Left kidney (tissue), 8 donors: ENCODE measurements around the gene LMO4. TPM values are rescaled to one million over a fixed set of nuclear protein-coding genes. Genes with fewer than 3 reads are reported as not detected.
A peak's percentile ranks its signal among the peaks of the same experiment; 100 is the strongest.

ENCODE experiments used
- DNase-seq: peaks from one replicate; pipeline ENCODE4 v3.0.0-alpha.2; 2013
- long read RNA-seq, 8 donors: transcript quantifications; one replicate each; lab custom pipeline, GENCODE V29; 2026
- polyA plus RNA-seq: library from polyadenylated mRNA; unstranded; fragments of 120-200 nt; gene quantifications from one replicate; pipeline ENCODE4 v1.2.1, GENCODE V29; 2013; ENCODE audit not compliant: insufficient read length

LMO4 gene
- polyA plus RNA-seq = 116 TPM
- long read RNA-seq, donor 1, full-length matches to known transcripts = 59 of 67 reads
- long read RNA-seq, donor 1, partial matches to known transcripts = 8 of 67 reads
- long read RNA-seq, donor 1, other reads (novel, unspliced or antisense) = 0 of 67 reads
- long read RNA-seq, donor 2, full-length matches to known transcripts = 66 of 66 reads
- long read RNA-seq, donor 2, partial matches to known transcripts = 0 of 66 reads
- long read RNA-seq, donor 2, other reads (novel, unspliced or antisense) = 0 of 66 reads
- long read RNA-seq, donor 3, full-length matches to known transcripts = 44 of 44 reads
- long read RNA-seq, donor 3, partial matches to known transcripts = 0 of 44 reads
- long read RNA-seq, donor 3, other reads (novel, unspliced or antisense) = 0 of 44 reads
- long read RNA-seq, donor 4, full-length matches to known transcripts = 4 of 4 reads
- long read RNA-seq, donor 4, partial matches to known transcripts = 0 of 4 reads
- long read RNA-seq, donor 4, other reads (novel, unspliced or antisense) = 0 of 4 reads
- long read RNA-seq, donor 5, full-length matches to known transcripts = 95 of 95 reads
- long read RNA-seq, donor 5, partial matches to known transcripts = 0 of 95 reads
- long read RNA-seq, donor 5, other reads (novel, unspliced or antisense) = 0 of 95 reads
- long read RNA-seq, donor 6, full-length matches to known transcripts = 60 of 60 reads
- long read RNA-seq, donor 6, partial matches to known transcripts = 0 of 60 reads
- long read RNA-seq, donor 6, other reads (novel, unspliced or antisense) = 0 of 60 reads
- long read RNA-seq, donor 7, full-length matches to known transcripts = 96 of 474 reads
- long read RNA-seq, donor 7, partial matches to known transcripts = 378 of 474 reads
- long read RNA-seq, donor 7, other reads (novel, unspliced or antisense) = 0 of 474 reads
- long read RNA-seq, donor 8, full-length matches to known transcripts = 38 of 38 reads
- long read RNA-seq, donor 8, partial matches to known transcripts = 0 of 38 reads
- long read RNA-seq, donor 8, other reads (novel, unspliced or antisense) = 0 of 38 reads

- peak; percentile 97 for DNase-seq
These were observed at the start of gene LMO4 for GRCh38 chr1:87328272-87329050. Gene LMO4 (plus strand): TSS chr1:87328880. CDS start chr1:87332016, 3,136 bp downstream.

DNA sequence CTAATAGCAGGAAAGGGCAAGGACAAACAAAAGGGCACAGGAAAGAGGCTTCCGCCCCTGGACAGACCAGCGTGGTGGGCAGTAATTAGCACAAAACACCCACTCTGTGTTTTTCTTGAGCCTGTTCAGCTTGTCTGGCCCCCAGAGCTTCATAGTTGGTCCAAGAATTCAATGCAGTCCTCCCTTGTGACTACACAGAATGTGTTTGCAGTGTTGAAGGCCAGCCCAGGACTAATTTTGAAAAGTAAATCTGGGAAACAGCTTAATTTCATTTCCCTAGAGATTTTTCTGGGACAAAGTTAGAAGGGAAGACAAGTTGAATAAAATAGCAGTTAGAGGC is 49.2 kb upstream of the LMO4 start:
- DNase-seq = no peak

GRCh38 chr1:87279966-87280535 is 48.6 kb upstream of the LMO4 start:
- DNase-seq = no peak

GRCh38 chr1:87284456-87285240 is 44.0 kb upstream of the LMO4 start:
- DNase-seq = no peak

DNA sequence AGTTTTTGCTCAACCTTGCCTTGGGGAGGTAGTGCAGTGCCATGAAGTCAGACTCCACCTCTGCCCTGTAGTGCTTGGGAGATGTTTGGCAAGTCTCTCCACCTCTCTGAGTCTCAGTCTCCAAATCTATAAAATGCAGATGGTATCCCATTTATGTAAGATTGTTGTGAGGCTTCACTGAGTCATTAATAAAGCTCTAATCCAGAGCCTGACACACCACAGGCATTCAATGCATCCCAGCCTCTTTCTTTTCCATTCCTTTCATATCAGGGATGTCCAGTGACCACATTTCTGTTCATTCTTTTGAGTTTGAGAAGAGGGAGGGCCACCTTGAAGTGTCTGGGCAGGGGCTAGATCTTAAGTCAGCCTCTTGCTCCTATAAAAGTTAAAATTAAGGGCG is 37.6 kb upstream of the LMO4 start:
- DNase-seq = no peak

DNA sequence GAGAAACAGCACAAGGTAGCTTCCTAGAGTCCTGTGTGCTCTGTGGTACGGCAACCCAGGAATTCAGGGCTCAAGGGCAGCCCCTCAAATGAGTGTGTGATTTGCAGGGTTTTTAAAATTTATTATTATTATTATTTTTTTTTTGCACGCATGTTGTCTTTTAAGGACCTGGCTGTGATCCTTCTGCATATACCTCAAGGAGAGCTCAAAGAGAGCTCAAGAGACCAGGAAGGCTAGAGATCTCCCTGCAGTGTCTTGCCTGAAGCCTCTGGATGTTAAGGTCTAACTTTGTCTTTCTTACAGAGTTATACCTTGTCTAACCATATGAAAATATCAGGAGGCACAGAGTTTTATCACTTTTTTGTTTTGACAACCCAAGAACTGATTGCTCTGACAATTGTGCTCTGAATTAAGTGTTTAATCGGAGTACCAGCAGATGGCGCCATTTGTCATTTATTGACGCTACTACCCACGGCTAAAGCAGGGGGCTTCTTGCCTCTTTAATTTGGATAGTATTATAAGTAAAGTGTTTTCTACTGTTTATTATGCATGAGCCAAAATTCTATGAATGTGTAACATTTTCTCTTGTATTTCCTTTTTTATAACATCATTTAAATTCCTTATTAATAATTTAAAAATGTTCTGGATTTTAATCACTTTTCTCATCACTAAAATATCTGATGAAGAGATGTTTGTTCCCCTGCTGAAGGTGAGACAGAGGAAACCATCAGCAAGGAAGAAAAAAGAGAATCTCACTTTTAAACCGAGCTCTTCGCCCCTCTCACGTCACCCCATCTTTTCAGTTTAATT is 35.8 kb upstream of the LMO4 start:
- DNase-seq = peak; percentile 79

DNA sequence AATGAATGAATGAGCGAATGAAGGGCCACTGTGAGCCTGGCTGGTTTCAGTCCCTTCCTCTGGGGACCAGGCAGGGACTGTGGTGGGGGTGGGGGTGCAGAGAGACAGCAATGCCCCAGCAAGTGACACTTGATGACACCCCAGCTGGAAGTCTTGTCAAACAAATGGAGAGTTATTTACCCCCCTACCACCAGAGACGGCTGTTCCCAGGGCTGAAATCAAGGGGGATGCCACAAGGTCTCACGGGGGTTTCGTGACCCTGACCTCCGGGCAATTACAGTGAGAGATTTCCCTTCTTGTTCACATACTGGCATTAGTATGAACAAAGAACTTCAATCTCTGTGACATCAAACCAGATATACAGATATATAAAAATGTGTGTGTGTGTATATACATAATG is 34.0 kb upstream of the LMO4 start:
- DNase-seq = no peak

- no peak for DNase-seq
These were observed 33.1 kb upstream of the LMO4 start for GRCh38 chr1:87295445-87296110.

DNA sequence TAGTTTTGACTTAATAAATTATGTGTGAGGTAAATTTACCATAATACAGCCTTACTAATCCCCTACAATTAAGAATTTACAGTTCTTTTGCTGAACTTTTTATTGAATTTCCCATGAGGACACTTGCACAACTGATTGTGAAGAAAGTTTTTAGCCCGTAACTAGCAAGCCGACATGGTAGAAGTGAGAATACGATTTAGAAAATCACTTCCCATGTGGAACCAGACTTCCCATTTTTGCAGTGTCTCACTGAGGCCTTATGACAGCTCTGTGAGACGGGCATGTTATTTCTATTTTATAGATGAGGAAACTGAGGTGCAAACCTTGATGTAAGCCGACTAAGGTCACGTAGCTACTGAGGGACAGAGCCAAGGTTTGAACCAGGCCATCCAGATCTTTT is 32.5 kb upstream of the LMO4 start:
- DNase-seq = no peak

- no peak for DNase-seq
These were observed 29.0 kb upstream of the LMO4 start for GRCh38 chr1:87299661-87300060.

DNA sequence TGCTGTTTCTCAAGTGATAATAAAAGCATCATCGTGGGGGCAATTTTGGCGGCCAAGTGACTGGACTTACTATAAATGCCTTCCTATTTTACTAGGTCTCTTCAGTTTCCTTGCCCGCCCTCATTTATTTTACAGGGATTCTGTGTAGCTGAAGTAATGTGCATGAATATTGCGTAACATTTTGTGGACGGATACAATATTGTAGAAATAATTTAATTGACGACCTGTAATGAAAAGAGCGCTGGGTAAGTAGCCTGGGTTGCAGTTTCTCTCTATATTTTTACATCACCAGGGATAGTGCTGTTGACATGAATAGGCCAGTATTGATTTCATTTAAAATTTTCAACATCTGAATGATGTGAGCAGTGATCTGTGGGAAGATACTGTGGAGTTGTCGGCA is 28.1 kb upstream of the LMO4 start:
- DNase-seq = no peak

DNA sequence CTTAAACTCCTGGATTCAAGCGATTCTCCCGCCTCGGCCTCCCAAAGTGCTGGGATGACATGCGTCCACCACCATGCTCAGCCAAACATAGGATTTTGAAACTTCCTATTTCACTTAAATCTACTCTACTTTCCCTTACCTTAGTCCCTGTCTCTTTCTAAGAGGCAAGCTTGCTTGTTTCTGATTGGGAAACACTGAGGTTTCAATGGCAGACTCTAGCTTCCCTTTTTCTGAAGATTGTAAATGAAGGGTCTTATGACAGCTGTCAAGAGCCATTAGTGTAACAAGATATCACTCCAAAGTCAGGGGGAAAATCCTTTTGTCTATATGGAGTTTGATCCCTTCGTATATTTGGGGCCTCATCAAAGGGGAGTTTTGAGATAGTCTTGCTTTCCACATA is 23.5 kb upstream of the LMO4 start:
- no peak for DNase-seq

DNA sequence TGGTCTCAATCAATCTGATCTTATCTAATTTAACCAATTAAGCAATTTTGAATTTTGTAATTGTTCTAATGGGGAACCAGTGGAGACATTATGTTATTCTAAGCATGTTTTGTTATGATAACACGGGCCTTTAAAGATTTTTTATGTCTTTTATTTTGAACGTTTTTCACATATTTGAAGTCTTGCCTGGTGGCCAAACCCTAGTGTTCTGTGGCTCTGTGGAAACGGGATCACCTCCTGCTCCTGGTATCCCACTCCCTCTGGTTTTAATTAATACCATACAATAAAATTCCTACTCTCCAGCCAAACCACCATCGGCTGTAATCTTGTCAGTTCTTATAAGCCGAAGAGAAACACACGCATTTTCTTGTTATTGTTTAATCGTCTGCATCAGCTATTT is 22.9 kb upstream of the LMO4 start:
- no peak for DNase-seq

GRCh38 chr1:87307306-87307705 is 21.4 kb upstream of the LMO4 start:
- no peak for DNase-seq

DNA sequence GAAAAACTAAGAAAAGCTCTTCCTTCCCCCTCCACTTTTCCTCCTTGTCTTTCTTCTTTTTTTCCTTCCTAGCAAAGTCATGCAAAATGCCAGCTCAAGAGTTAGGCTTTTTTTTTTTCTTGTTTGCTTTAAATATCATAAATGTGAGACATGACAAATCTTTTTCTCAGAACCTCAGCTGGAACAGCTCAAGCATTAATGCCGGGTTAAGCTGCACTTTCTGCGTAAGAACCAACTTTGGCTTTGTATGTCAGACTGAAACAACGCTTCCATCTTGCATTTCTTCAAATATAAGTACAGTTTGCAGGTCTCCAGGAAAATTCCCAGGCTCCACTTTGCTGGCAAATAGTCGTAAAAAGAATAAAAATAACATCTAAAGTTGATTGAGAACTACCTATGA is 20.7 kb upstream of the LMO4 start:
- DNase-seq = no peak

GRCh38 chr1:87314091-87314490 is 14.6 kb upstream of the LMO4 start:
- DNase-seq = no peak

GRCh38 chr1:87318056-87318650 is 10.5 kb upstream of the LMO4 start:
- DNase-seq = no peak

GRCh38 chr1:87318806-87319205 is 9.9 kb upstream of the LMO4 start:
- DNase-seq = no peak
